HepG2 (cell line): ENCODE measurements around the gene USP24. TPM values are rescaled to one million over a fixed set of nuclear protein-coding genes. Genes with fewer than 3 reads are reported as not detected.

ENCODE experiments used
- ATAC-seq: fragments of 200-7000 bp; cut with Tn5 transposase; 3 replicates; pipeline ENCODE4 v1.9.1; 2020; ENCODE audit warnings: mild to moderate bottlenecking, moderate library complexity
- BruUV-seq: library from RNA; stranded (reverse); fragments of 400-500 nt; replicated peaks from 2 replicates; lab custom pipeline; 2021; lab: Mats Ljungman, UMichigan
- CTCF ChIA-PET: fragments of 300-600 bp; formaldehyde crosslinking; extraction: SDS; loops from one replicate; lab custom pipeline; 2021; ENCODE audit warnings: low total read pairs, inconsistent platforms, low intra/inter-chr PET ratio; lab: Yijun Ruan, JAX
- POLR2A ChIA-PET: fragments of 350-600 bp; sonication (Branson Sonifier 250); formaldehyde crosslinking; loops from one replicate; lab custom pipeline; 2020; ENCODE audit warnings: antibody characterized with exemption, inconsistent platforms; lab: Yijun Ruan, JAX
- DNase-seq: peaks from one replicate; pipeline ENCODE4 v3.0.0-alpha.2; 2015; ENCODE audit warnings: low spot score
- FAIRE-seq: peaks from 3 replicates; lab custom pipeline; 2011; peaks lifted over from hg19 to GRCh38; lab: Jason Lieb, UNC
- H2AFZ ChIP-seq: one replicate; pipeline ENCODE4 v1.6.1; 2011; ENCODE audit warnings: low read length, inconsistent platforms
- H3K27ac ChIP-seq: fragments of 300-600 bp; 3 replicates; pipeline ENCODE4 v1.8.0; 2011; ENCODE audit warnings: mixed run types, mild to moderate bottlenecking, mixed read lengths, low read length, inconsistent platforms; ENCODE audit not compliant: insufficient read depth; ENCODE audit errors: extremely low read length
- H3K27me3 ChIP-seq, 2 experiments: fragments of 200-600 bp in 1 of 2; 2 replicates in 1 of 2; 3 replicates in 1 of 2; pipeline versions ENCODE4 v1.6.0 to v1.8.0; 2011; ENCODE audit warnings: low read length in 2 of 2, mild to moderate bottlenecking in 2 of 2, moderate library complexity in 2 of 2, inconsistent platforms in 1 of 2; ENCODE audit not compliant: insufficient read depth in 2 of 2, control insufficient read depth in 1 of 2
- H3K36me3 ChIP-seq, 2 experiments: fragments of 200-600 bp in 1 of 2; replicated peaks in 1 of 2; 2 replicates in 1 of 2; 3 replicates in 1 of 2; pipeline versions ENCODE4 v1.5.1 to v1.8.0; 2011; ENCODE audit warnings: low read length in 2 of 2, inconsistent platforms in 1 of 2; ENCODE audit not compliant: insufficient read depth in 2 of 2, control insufficient read depth in 1 of 2
- H3K4me1 ChIP-seq: 2 replicates; pipeline ENCODE4 v1.5.1; 2012; ENCODE audit warnings: low read length, inconsistent platforms; ENCODE audit not compliant: insufficient read depth
- H3K4me2 ChIP-seq: 2 replicates; pipeline ENCODE4 v1.6.0; 2011; ENCODE audit warnings: low read depth, low read length, inconsistent platforms
- H3K4me3 ChIP-seq, 3 experiments: fragments of 200-600 bp in 1 of 3; sonication (generic), shearing (Covaris generic) in 1 of 3; replicated peaks in 1 of 3; 2 replicates each; pipeline ENCODE4 v1.5.1; 2011 to 2016; ENCODE audit warnings: low read length in 3 of 3, inconsistent platforms in 2 of 3, low read depth in 2 of 3, mild to moderate bottlenecking in 2 of 3, control low read depth in 1 of 3, mixed read lengths in 1 of 3; ENCODE audit not compliant: insufficient read depth in 1 of 3
- H3K79me2 ChIP-seq: one replicate; pipeline ENCODE4 v1.6.1; 2011; ENCODE audit warnings: low read length, inconsistent platforms; ENCODE audit not compliant: insufficient read depth
- H3K9ac ChIP-seq: 2 replicates; pipeline ENCODE4 v1.6.0; 2011; ENCODE audit warnings: mild to moderate bottlenecking, low read depth, low read length, inconsistent platforms; ENCODE audit not compliant: insufficient read depth
- H3K9me3 ChIP-seq: 2 replicates; pipeline ENCODE4 v1.5.1; 2012; ENCODE audit warnings: mild to moderate bottlenecking, low read length
- H4K20me1 ChIP-seq: 2 replicates; pipeline ENCODE4 v1.6.0; 2011; ENCODE audit warnings: inconsistent platforms, mild to moderate bottlenecking, low read length, moderate library complexity; ENCODE audit not compliant: insufficient read depth
- BRD4 ChIP-seq: sonication (generic); formaldehyde crosslinking; IDR thresholded peaks from 2 replicates; pipeline ENCODE4 v1.4.0; 2020; ENCODE audit warnings: missing genetic modification reagents
- HNRNPL ChIP-seq: fragments of 200-400 bp; formaldehyde crosslinking; IDR thresholded peaks from 2 replicates; pipeline ENCODE4 v1.6.1; 2017; ENCODE audit warnings: mild to moderate bottlenecking, low read depth, low read length
- KAT2B ChIP-seq: fragments of 150-350 bp; IDR thresholded peaks from 2 replicates; pipeline ENCODE4 v1.6.1; 2014; ENCODE audit warnings: low read depth, low read length, borderline replicate concordance
- NCOA2 ChIP-seq: sonication (generic); formaldehyde crosslinking; IDR thresholded peaks from 2 replicates; pipeline ENCODE4 v1.8.0; 2022; ENCODE audit warnings: inconsistent platforms
- REL ChIP-seq: sonication (generic); formaldehyde crosslinking; conservative IDR thresholded peaks from 2 replicates; pipeline ENCODE4 v1.8.0; 2022; ENCODE audit warnings: mild to moderate bottlenecking, missing genetic modification reagents, moderate library complexity
- SNAPC2 ChIP-seq: sonication (generic); formaldehyde crosslinking; IDR thresholded peaks from 2 replicates; pipeline ENCODE4 v1.8.1; 2022; ENCODE audit warnings: mild to moderate bottlenecking, missing genetic modification reagents
- THRA ChIP-seq: sonication (generic); formaldehyde crosslinking; IDR thresholded peaks from 2 replicates; pipeline ENCODE4 v1.4.0; 2020; ENCODE audit warnings: missing genetic modification reagents, borderline replicate concordance
- UBTF ChIP-seq: sonication (generic); formaldehyde crosslinking; IDR thresholded peaks from 2 replicates; pipeline ENCODE4 v1.4.0; 2020; ENCODE audit warnings: mild to moderate bottlenecking, missing genetic modification reagents
- ZFP36L2 ChIP-seq: sonication (generic); formaldehyde crosslinking; IDR thresholded peaks from 2 replicates; pipeline ENCODE4 v1.4.0; 2020; ENCODE audit warnings: missing genetic modification reagents
- ZFP91 ChIP-seq: sonication (generic); formaldehyde crosslinking; IDR thresholded peaks from 2 replicates; pipeline ENCODE4 v1.9.0; 2022; ENCODE audit warnings: missing genetic modification reagents, mild to moderate bottlenecking, borderline replicate concordance
- ZNF768 ChIP-seq: sonication (generic); formaldehyde crosslinking; IDR thresholded peaks from 2 replicates; pipeline ENCODE4 v1.4.0; 2020; ENCODE audit warnings: missing genetic modification reagents
- WGBS: methylation state at CpG from one replicate; pipeline ENCODE4 v1.1.6; 2017; ENCODE audit warnings: low lambda C conversion rate; 5-methylcytosine and 5-hydroxymethylcytosine counted together
- in situ Hi-C: cut with HindIII; loops from 2 replicates; pipeline ENCODE4 v1.10.0; 2017; ENCODE audit warnings: low pct_unique_long_range_greater_than_20kb; ENCODE audit not compliant: extremely low pct_ligation_motif_present
- intact Hi-C: fragments of 100-400 bp; cut with micrococcal nuclease; formaldehyde crosslinking; loops from one replicate; pipeline ENCODE4 v1.10.0; 2022; ENCODE audit not compliant: unreplicated experiment
- polyA plus RNA-seq, 8 experiments: library from polyadenylated mRNA; depleted of rRNA in 3 of 8; stranded (reverse) in 7 of 8; unstranded in 1 of 8; fragments of >200 nt; fragmentation: Illumina TruSeq in 4 of 8; extraction: Trizol in 4 of 8; gene quantifications; 2 replicates each; pipeline versions ENCODE4 v1.2.1 to v1.2.3, GENCODE V29; 2011 to 2016; ENCODE audit warnings: low read depth in 4 of 8, missing spikeins in 1 of 8, mixed read lengths in 1 of 8; ENCODE audit not compliant: insufficient read depth in 1 of 8
- total RNA-seq, 5 experiments: library from RNA; depleted of rRNA; stranded (reverse); fragments of >200 nt; fragmentation: Illumina TruSeq; extraction: Trizol; gene quantifications; 2 replicates each; pipeline ENCODE4 v1.2.3, GENCODE V29; 2016; ENCODE audit warnings: low read depth in 1 of 5

USP24 gene
- total and polyA plus RNA-seq, 2 of the 13 experiments (the other 11 are each of a cell fraction or from before 2014, with no cell fraction given), result 18.8 to 47.6 TPM

GRCh38 chr1:55043726-55044125 lies 171.4 kb downstream of the USP24 start:
- POLR2A ChIA-PET, result no interaction called here
- H3K4me1 ChIP-seq, result peaks cover 51% of the 10 kb centered on the region
- CTCF ChIA-PET, result no interaction called here
- TF ChIP-seq ZFP91 (0 out of 2 replicates have a peak, but pooled peaks have one; percentile 7), ZFP36L2 (CRISPR knock-in tag) (no peak), BRD4 (CRISPR knock-in tag) (no peak)
- H3K9me3 ChIP-seq, result no peaks in the 10 kb centered on the region
- H4K20me1 ChIP-seq, result peaks cover 51% of the 10 kb centered on the region
- FAIRE-seq (no peak), DNase-seq (no peak), ATAC-seq (no peak)
- no peak overlapping the region; a peak in 1 of 6 replicates for H3K4me3 ChIP-seq
- peaks cover 8 to 46% of the 10 kb centered on the region in 2 experiments for H3K36me3 ChIP-seq
- intact Hi-C loops, result no loop called here
- BruUV-seq, result no TSS peak
- H3K79me2 ChIP-seq, result peaks cover 81% of the 10 kb centered on the region
- H3K9ac ChIP-seq, result no peak overlapping the region
- in situ Hi-C loops, result no loop called here
- no peak overlapping the region for H3K27ac ChIP-seq
- H3K27me3 ChIP-seq, result no peaks in the 10 kb centered on the region
- no peak overlapping the region for H2AFZ ChIP-seq
- WGBS, result 90% methylated on average over 7 of the region's 9 CpGs
- H3K4me2 ChIP-seq, result peak overlapping the region; percentile 94

- Histone ChIP-seq H3K9me3 (no peaks in the 10 kb centered on the region), H3K4me2 (peak overlapping the region; percentile 94), H3K4me1 (peaks cover 58% of the 10 kb centered on the region), H3K27ac (no peak overlapping the region), H3K79me2 (peaks cover 80% of the 10 kb centered on the region), H2AFZ (no peak overlapping the region), H4K20me1 (peaks cover 47% of the 10 kb centered on the region), H3K9ac (no peak overlapping the region), H3K27me3 (no peaks in the 10 kb centered on the region), H3K36me3 (peaks cover 8 to 39% of the 10 kb centered on the region in 2 experiments), H3K4me3 (0 out of 6 replicates have a peak overlapping the region, but pooled peaks of 1 of the 3 experiments have one; percentile 3)
- in situ Hi-C loops (no loop called here), intact Hi-C loops (no loop called here)
- no peak for TF ChIP-seq THRA
- TF ChIP-seq ZNF768, result no peak
- no peak for TF ChIP-seq SNAPC2 (CRISPR knock-in tag)
- TF ChIP-seq REL (CRISPR knock-in tag), result no peak
- no peak for TF ChIP-seq HNRNPL
- TF ChIP-seq UBTF (CRISPR knock-in tag), result 0 out of 2 replicates have a peak, but pooled peaks have one; percentile 11
- TF ChIP-seq NCOA2, result no peak
- no peak for TF ChIP-seq KAT2B
- DNase-seq, result no peak
- ChIA-PET POLR2A (no interaction called here), CTCF (no interaction called here)
- no peak for ATAC-seq
- no TSS peak for BruUV-seq
- no peak for FAIRE-seq
- 86% methylated on average over 2 of the region's 2 CpGs for WGBS
Observed at GRCh38 chr1:55043011-55043410, 172.2 kb downstream of the USP24 start.
